ENCODE data around the gene FTO.

The FTO gene

DNA sequence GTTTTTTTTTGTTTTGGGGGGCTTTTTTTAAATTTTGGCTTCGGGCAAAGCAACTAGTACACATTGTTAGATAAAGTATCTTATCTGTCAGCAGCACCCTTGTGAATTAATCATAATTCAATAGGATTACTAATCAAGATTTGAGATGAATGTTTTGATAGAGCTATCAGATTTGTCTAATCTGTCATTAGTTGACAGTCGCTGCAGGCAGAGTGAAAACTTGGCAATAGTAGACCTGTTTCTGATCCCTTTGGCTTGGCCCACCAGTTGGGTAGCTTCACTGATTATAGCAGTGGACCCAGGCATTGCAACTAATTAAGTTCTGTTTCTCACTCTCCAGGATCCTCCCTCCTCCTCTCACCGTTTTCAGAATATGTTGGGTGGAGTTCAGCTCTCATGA, 324.0 kb downstream of the FTO start:
- no peak for DNase-seq

DNA sequence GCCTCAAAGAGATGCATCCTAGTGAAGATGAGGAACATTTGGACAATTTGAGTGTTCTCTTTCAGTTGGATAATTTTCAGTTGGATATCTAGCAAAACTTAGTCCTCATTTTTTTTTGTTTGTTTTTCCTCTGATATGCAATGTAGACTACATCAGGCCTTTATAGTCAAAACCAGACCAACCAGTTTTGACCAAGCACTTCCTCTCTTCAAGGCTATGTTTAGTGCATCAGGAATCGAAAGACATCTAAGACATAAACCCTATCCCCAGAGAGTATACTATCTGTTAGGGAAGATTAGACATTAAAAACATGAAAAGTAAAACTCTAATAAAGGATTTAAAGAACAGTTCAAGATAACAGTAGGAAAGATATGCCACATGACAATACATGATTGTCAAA, 326.5 kb downstream of the FTO start:
- DNase-seq: no peak

- no peak for DNase-seq
Observed at GRCh38 chr16:54031107-54031760, 327.3 kb downstream of the FTO start.

DNA sequence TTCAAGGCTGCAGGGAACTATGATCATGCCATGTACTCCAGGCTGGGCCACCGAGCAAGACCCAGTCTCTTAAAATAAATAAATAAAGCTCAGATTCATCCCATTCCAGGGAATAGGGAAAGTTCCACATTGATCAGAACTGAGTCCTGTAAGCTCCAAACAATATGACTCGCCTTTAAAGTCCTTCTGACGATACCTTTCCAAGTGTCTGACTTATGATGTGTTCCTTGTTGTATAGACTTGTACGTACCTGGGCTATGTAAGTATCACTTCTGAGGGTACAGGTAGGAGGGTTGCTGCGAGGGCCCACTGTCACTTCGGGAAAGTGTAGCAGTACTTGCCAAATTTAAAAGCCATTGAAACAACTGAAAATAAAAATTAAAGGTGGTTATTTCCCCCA, 329.8 kb downstream of the FTO start:
- DNase-seq: no peak

- no peak for DNase-seq
Observed at GRCh38 chr16:54034684-54035083, 330.7 kb downstream of the FTO start.

DNA sequence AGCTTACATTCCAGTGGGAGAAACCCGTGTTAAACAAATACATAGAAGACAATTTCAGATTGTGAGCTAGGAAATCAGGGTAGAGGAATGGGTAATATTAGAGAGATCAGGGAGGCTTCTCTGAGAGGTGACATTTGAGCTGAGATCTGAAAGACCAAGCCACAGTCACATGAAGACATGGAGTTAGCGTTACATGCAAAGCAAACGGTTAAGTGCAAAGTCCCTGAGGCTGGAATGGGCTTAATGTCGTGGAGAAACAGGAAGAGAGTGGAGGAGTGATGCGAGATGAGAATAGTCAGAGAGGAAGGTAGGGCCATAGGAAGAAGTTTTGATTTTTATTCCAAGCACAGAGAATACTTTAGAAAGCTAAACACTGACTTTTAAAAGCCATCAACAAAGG, 336.5 kb downstream of the FTO start:
- no peak for DNase-seq

GRCh38 chr16:54040975-54041374, 337.0 kb downstream of the FTO start:
- DNase-seq: no peak

DNA sequence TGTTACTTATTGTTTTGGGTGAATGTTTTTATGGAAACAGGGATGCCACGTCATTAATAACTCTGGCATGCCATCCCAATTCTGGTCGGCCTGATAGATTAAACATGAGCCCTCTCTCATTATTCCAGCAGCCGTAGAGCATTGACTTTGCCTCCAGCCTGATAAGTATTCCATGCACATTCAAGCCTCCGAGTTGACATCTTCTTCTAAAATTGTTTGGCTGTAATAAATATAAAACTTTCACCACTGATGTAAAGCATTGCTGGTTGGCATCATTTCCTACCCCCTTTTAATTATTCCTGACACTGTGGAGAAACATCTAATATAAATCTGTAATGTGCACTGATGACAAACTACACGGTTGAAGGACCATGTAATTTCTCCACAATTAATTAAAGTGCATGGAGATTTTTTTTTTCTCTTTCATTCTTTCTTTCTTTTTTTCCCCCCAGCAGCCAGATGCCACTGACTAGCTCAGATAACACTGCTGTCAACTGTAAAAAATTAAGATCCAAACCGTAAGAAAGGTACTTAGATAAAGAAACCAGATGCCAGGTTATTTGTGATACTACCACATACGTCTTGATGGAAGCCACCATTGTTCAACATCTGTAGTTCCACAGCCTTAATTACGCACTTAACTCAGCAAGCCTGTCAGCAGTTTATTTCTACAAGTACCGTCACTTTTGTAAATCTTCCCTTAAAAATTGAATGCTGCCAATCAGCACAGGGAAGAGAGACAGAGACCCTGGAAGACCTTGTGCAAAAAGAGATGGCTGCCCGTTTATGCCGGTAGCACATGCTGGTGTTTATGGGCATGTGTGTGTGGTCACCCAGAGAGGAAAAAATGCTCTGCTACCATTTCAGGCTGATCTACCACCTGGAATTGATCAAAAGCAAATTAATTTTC, 344.9 kb downstream of the FTO start:
- DNase-seq: no peak

- no peak for DNase-seq
Observed at GRCh38 chr16:54049591-54050458, 345.9 kb downstream of the FTO start.

- DNase-seq: no peak
Observed at GRCh38 chr16:54050459-54051210, 346.7 kb downstream of the FTO start.

GRCh38 chr16:54051821-54052220, 347.9 kb downstream of the FTO start:
- no peak for DNase-seq

DNA sequence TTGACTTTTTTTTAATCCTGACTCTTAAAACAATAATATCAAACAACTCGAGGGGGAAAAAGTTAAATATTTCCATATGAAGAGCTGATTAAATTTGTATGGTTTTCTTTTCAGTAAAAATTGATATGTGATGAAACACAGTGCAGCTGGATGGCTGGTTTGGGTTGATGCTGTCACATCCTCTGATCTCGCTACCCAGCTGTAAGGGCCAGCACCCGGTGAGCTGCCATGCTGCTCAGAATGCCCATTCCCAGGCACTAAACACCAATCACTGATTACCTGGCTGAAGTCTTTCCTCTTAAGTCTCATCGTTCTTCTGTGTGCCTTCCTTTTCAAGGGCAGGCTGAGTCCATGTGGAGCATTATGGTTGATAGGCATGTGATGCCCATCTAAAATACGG, 348.3 kb downstream of the FTO start:
- no peak for DNase-seq

GRCh38 chr16:54053891-54054820, 350.2 kb downstream of the FTO start:
- no peak for DNase-seq

- no peak for DNase-seq
Observed at GRCh38 chr16:54055191-54055590, 351.2 kb downstream of the FTO start.

- DNase-seq: no peak
Observed at GRCh38 chr16:54055864-54056263, 351.9 kb downstream of the FTO start.

GRCh38 chr16:54056921-54057320, 353.0 kb downstream of the FTO start:
- no peak for DNase-seq

- no peak for DNase-seq
Observed at GRCh38 chr16:54059319-54059718, 355.4 kb downstream of the FTO start.

GRCh38 chr16:54060599-54061421, 356.9 kb downstream of the FTO start:
- no peak for DNase-seq

- no peak for DNase-seq
Observed at GRCh38 chr16:54061454-54061853, 357.5 kb downstream of the FTO start.
